ENCODE results near the gene CBR4. TPM values are rescaled to one million over a fixed set of nuclear protein-coding genes. Genes with fewer than 3 reads are reported as not detected.

The CBR4 gene
- total RNA-seq, 1 experiment from 2014 or later: 24.0 TPM

DNA sequence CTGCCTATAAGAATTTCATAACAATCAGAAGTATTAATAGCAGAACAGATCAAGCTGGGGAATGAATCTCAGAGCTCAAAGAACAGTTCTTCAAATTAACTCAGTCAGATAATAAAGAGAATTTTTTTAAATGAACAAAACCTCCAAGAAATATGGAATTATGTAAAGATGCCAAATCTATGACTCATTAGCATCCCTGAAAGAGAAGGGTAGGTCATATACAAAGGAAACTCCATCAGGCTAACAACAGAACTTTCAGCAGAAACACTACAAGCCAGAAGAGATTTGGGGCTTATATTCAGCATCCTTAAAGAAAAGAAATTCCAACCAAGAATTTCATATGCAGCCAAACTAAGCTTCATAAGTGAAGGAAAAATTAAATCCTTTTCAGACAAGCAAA is 28.6 kb downstream of the CBR4 start:
- TF ChIP-seq, protein P1, sequence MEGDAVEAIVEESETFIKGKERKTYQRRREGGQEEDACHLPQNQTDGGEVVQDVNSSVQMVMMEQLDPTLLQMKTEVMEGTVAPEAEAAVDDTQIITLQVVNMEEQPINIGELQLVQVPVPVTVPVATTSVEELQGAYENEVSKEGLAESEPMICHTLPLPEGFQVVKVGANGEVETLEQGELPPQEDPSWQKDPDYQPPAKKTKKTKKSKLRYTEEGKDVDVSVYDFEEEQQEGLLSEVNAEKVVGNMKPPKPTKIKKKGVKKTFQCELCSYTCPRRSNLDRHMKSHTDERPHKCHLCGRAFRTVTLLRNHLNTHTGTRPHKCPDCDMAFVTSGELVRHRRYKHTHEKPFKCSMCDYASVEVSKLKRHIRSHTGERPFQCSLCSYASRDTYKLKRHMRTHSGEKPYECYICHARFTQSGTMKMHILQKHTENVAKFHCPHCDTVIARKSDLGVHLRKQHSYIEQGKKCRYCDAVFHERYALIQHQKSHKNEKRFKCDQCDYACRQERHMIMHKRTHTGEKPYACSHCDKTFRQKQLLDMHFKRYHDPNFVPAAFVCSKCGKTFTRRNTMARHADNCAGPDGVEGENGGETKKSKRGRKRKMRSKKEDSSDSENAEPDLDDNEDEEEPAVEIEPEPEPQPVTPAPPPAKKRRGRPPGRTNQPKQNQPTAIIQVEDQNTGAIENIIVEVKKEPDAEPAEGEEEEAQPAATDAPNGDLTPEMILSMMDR (IDR thresholded peaks at IDR 0.05; ENCODE audit: unreplicated experiment): no peak
- no peak overlapping the region for H3K4me3 Mint-ChIP-seq (ENCODE audit: unreplicated experiment)
- ChIA-PET POLR2A (interaction anchor here (0.6 kb wide), 1 partner anchor 496 kb away, joined by 3 read pairs; no protein-coding TSS in a partner anchor), CTCF (no interaction called here)
- intact Hi-C loops (cut with micrococcal nuclease): no loop called here
- DNase-seq (ENCODE audit: unreplicated experiment): no peak
- no TSS peak for BruUV-seq (replicated peaks)
- H3K27ac Mint-ChIP-seq (ENCODE audit: low read depth, unreplicated experiment): no peak overlapping the region
- peaks cover 11% of the 10 kb centered on the region for H3K9me3 Mint-ChIP-seq (ENCODE audit: unreplicated experiment)
- peaks cover 31% of the 10 kb centered on the region for H3K36me3 Mint-ChIP-seq (ENCODE audit: insufficient read depth, unreplicated experiment)
- H3K27me3 Mint-ChIP-seq (ENCODE audit: insufficient read depth, unreplicated experiment): no peaks in the 10 kb centered on the region
- H3K4me1 Mint-ChIP-seq (ENCODE audit: insufficient read depth, unreplicated experiment): no peaks in the 10 kb centered on the region

DNA sequence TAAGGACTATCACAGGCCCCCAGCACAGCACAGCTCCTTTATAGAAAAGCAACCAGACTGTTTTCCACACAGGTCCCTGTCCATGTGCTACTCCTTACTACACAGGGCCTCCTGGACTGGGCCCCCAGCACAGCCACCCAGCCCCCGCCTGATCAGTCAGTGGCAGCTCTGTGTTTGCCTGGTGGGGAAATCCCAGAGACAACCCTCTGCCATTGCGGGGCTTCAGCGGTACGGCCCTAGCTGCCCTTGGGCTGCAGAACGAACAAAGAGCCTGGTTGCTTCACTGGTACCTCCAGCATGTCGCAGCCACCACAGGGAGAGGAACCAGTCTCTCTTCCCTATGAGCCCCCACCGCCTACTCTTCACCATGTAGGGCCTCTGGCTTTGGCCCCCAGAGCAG is 30.7 kb downstream of the CBR4 start:
- BruUV-seq (replicated peaks): no TSS peak
- TF ChIP-seq, protein P1 (IDR thresholded peaks at IDR 0.05; ENCODE audit: unreplicated experiment): no peak
- Mint-ChIP-seq H3K27ac (ENCODE audit: low read depth, unreplicated experiment) (no peak overlapping the region), H3K4me1 (ENCODE audit: insufficient read depth, unreplicated experiment) (no peaks in the 10 kb centered on the region), H3K27me3 (ENCODE audit: insufficient read depth, unreplicated experiment) (no peaks in the 10 kb centered on the region), H3K9me3 (ENCODE audit: unreplicated experiment) (peaks cover 11% of the 10 kb centered on the region), H3K36me3 (ENCODE audit: insufficient read depth, unreplicated experiment) (peaks cover 14% of the 10 kb centered on the region), H3K4me3 (ENCODE audit: unreplicated experiment) (no peak overlapping the region)
- ChIA-PET POLR2A (no interaction called here), CTCF (interaction anchor here (0.5 to 1.4 kb wide), 4 partner anchors 15 to 507 kb away, joined by 3 to 5 read pairs (median 4); no protein-coding TSS in a partner anchor)
- intact Hi-C loops (cut with micrococcal nuclease): no loop called here
- DNase-seq (ENCODE audit: unreplicated experiment): no peak

DNA sequence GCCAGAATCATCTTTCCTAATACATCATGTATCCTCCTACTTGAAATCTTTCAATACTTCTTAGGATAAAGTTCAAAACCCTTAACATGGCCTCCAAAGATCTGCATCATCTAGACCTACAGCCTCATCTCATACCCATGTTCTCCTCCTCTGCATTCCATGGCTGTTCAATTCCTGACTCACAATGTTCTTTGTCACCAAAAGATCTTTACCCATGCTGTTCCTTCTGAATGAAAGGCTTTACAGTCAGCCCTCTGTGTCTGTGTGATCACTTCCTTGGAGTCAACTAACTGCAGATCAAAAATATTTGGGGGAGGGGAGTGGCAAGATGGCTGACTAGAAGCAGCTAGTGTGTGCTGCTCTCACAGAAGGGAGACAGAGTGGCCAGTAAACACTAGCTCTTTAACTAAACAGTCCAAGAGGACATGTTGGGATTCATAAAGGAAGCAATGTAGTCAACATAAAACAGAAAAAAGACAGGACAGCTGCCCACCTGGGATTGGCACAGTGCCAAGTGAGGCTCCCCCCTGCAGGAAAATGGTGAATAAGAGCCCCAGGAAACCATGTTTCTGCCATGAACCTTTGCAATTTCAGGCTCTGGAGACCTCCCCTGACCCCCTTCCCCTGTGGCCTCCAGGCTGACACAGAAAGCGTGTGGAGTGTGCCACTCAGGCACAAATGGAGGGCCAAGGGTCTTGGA is 31.9 kb downstream of the CBR4 start:
- Mint-ChIP-seq H3K4me1 (ENCODE audit: insufficient read depth, unreplicated experiment) (no peaks in the 10 kb centered on the region), H3K9me3 (ENCODE audit: unreplicated experiment) (peaks cover 18% of the 10 kb centered on the region), H3K4me3 (ENCODE audit: unreplicated experiment) (no peak overlapping the region), H3K36me3 (ENCODE audit: insufficient read depth, unreplicated experiment) (peaks cover 14% of the 10 kb centered on the region), H3K27ac (ENCODE audit: low read depth, unreplicated experiment) (no peak overlapping the region), H3K27me3 (ENCODE audit: insufficient read depth, unreplicated experiment) (no peaks in the 10 kb centered on the region)
- ChIA-PET POLR2A (no interaction called here), CTCF (interaction anchor here (0.8 to 1.4 kb wide), 3 partner anchors 13 to 795 kb away, joined by 3 to 4 read pairs (median 3); no protein-coding TSS in a partner anchor)
- TF ChIP-seq, protein P1 (IDR thresholded peaks at IDR 0.05; ENCODE audit: unreplicated experiment): no peak
- no TSS peak for BruUV-seq (replicated peaks)
- intact Hi-C loops (cut with micrococcal nuclease): no loop called here
- DNase-seq (ENCODE audit: unreplicated experiment): no peak

DNA sequence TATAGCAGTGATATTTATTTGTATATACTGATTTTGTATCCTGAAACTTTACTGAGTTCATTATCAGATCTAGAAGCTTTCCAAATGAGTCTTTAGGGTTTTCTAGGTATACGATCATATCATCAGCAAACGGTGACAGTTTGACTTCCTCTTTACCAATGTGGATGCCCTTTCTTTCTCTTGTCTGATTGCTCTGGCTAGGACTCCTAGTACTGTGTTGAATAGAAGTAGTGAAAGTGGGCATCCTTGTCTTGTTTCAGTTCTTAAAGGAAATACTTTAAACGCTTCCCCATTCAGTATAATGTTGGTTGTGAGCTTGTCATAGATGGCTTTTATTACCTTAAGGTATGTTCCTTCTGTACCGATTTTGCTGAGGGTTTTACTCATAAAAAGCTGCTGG is 37.5 kb downstream of the CBR4 start:
- ChIA-PET CTCF (interaction anchor here (0.6 kb wide), 1 partner anchor 235 kb away, joined by 3 read pairs; no protein-coding TSS in a partner anchor), POLR2A (no interaction called here)
- Mint-ChIP-seq H3K9me3 (ENCODE audit: unreplicated experiment) (peaks cover 15% of the 10 kb centered on the region), H3K27me3 (ENCODE audit: insufficient read depth, unreplicated experiment) (no peaks in the 10 kb centered on the region), H3K4me3 (ENCODE audit: unreplicated experiment) (no peak overlapping the region), H3K36me3 (ENCODE audit: insufficient read depth, unreplicated experiment) (no peaks in the 10 kb centered on the region), H3K27ac (ENCODE audit: low read depth, unreplicated experiment) (no peak overlapping the region), H3K4me1 (ENCODE audit: insufficient read depth, unreplicated experiment) (no peaks in the 10 kb centered on the region)
- no peak for DNase-seq (ENCODE audit: unreplicated experiment)
- TF ChIP-seq, protein P1 (IDR thresholded peaks at IDR 0.05; ENCODE audit: unreplicated experiment): no peak
- BruUV-seq (replicated peaks): no TSS peak
- intact Hi-C loops (cut with micrococcal nuclease): no loop called here

All from MCF 10A (cell line).